Heart left ventricle (tissue), 13 donors: Measurements from ENCODE around the gene DYNC2H1.

ENCODE experiments used
- POLR2A ChIP-seq, 2 donors: fragments of 450-650 bp; IDR thresholded peaks; one replicate each; pipeline ENCODE4 v1.6.1; 2017; ENCODE audit warnings: antibody characterized with exemption in 2 of 2, mild to moderate bottlenecking in 2 of 2, moderate library complexity in 2 of 2
- TF ChIP-seq, protein P1 (sequence below), 12 donors: fragments of 200-600 bp; sonication (generic) in 4 of 12; IDR thresholded peaks; one replicate each; pipeline versions ENCODE4 v1.5.0 to v1.8.0; 2018 to 2022; ENCODE audit warnings: antibody characterized with exemption in 12 of 12, mild to moderate bottlenecking in 5 of 12
- donor health status: ischemic (EF 13 %, LVEDD 7.1; RV severe dilation, severe dysfunction).
- donor health status: DM: no; HTN: yes; CAD: no.
- donor health status: DM: no; HTN: no; CAD: no.
- donor health status: ischemic (EF 25% LVEDD 6.9; RV normal size, moderate dysfunction).
- donor health status: ischemic (EF 25% LVEDD 5.7; RV mildly dilated, moderate dysfunction).
- donor health status: ischemic (EF 35%, LVEDD 5.7; RV mildly dilated, moderate dysfunction).
- donor health status: nonischemic (EF 11% LVEDD 7.7; RV severe dilation, severe dysfunction).
- donor health status: DM: yes; HTN: yes; CAD: no.
- donor health status: PGD.
- donor health status: ischemic (EF 29% LVEDD 5.4; RV normal size, mild dysfunction).
- donor health status: nonischemic (EF 23%, LVEDD 6.1; RV moderate dilation, normal function).

DNA sequence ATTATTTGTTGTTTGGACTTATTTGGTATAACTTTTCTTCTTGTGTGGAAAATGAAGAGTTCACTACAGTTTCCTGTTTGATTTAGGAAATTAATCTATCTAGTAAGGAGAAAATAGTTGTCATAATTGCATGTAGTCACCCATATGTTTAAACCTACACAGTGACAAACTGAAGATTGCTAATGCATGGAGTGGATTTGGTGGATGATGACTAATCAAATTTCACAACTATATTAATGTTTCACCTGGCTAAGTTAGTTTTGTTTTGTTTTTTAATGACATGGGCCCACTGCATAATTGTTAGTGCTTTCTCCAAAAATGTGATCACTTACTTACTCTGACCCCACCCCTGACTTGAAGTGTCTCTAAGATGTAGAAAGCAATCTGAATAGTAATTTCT, 170.6 kb downstream of the DYNC2H1 start:
- TF ChIP-seq, protein P1, sequence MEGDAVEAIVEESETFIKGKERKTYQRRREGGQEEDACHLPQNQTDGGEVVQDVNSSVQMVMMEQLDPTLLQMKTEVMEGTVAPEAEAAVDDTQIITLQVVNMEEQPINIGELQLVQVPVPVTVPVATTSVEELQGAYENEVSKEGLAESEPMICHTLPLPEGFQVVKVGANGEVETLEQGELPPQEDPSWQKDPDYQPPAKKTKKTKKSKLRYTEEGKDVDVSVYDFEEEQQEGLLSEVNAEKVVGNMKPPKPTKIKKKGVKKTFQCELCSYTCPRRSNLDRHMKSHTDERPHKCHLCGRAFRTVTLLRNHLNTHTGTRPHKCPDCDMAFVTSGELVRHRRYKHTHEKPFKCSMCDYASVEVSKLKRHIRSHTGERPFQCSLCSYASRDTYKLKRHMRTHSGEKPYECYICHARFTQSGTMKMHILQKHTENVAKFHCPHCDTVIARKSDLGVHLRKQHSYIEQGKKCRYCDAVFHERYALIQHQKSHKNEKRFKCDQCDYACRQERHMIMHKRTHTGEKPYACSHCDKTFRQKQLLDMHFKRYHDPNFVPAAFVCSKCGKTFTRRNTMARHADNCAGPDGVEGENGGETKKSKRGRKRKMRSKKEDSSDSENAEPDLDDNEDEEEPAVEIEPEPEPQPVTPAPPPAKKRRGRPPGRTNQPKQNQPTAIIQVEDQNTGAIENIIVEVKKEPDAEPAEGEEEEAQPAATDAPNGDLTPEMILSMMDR (IDR thresholded peaks at IDR 0.05), result no peak
- no peak for TF ChIP-seq POLR2A (IDR thresholded peaks at IDR 0.05)
